Adrenal gland (tissue), 12 donors: ENCODE results near the gene LEFTY1. TPM values are rescaled to one million over a fixed set of nuclear protein-coding genes. Genes with fewer than 3 reads are reported as not detected.

Source experiments
- DNase-seq, 7 donors: peaks; one replicate each; pipeline ENCODE4 v3.0.0-alpha.2; 2019 to 2020
- H3K27ac ChIP-seq, 5 donors: fragments of 200-600 bp; sonication (generic) in 4 of 5; 1 replicate in 3 of 5; 2 replicates in 2 of 5; pipeline versions ENCODE4 v1.5.1 to v1.8.0; 2016 to 2020; ENCODE audit warnings: mild to moderate bottlenecking in 1 of 5
- H3K27me3 ChIP-seq: fragments of 200-600 bp; 2 replicates; pipeline ENCODE4 v1.8.0; 2021
- H3K36me3 ChIP-seq, 2 donors: fragments of 200-600 bp; replicated peaks in 1 of 2; 1 replicate in 1 of 2; 2 replicates in 1 of 2; pipeline versions ENCODE4 v1.5.1 to v1.8.0; 2018 to 2022
- H3K4me1 ChIP-seq, 2 donors: fragments of 200-600 bp; replicated peaks in 1 of 2; 1 replicate in 1 of 2; 2 replicates in 1 of 2; pipeline versions ENCODE4 v1.5.1 to v1.8.0; 2018 to 2021
- H3K4me3 ChIP-seq, 4 donors: fragments of 200-600 bp; sonication (generic) in 3 of 4; one replicate each; pipeline ENCODE4 v1.5.1; 2016 to 2018
- H3K9me3 ChIP-seq, 3 donors: fragments of 200-600 bp; sonication (generic) in 1 of 3; replicated peaks in 1 of 3; 1 replicate in 2 of 3; 2 replicates in 1 of 3; pipeline versions ENCODE4 v1.5.1 to v1.8.0; 2016 to 2021
- CTCF ChIP-seq, 6 experiments: fragments of 450-650 bp in 4 of 6; fragments of 200-600 bp in 2 of 6; sonication (generic) in 1 of 6; IDR thresholded peaks; 1 replicate in 5 of 6; 2 replicates in 1 of 6; pipeline versions ENCODE4 v1.5.1 to v1.8.0; 2016 to 2021; ENCODE audit warnings: antibody characterized with exemption in 6 of 6, mild to moderate bottlenecking in 2 of 6, moderate library complexity in 1 of 6
- POLR2A ChIP-seq, 2 donors: fragments of 450-650 bp; IDR thresholded peaks; one replicate each; pipeline ENCODE4 v1.6.1; 2017; ENCODE audit warnings: antibody characterized with exemption in 2 of 2, mild to moderate bottlenecking in 2 of 2, moderate library complexity in 1 of 2
- WGBS, 4 donors: extraction: QIAGEN DNeasy Blood & Tissue Kit in 2 of 4; methylation state at CpG; one replicate each; pipeline versions ENCODE4 v1.1.5 to v1.1.7; 2013 to 2017; 5-methylcytosine and 5-hydroxymethylcytosine counted together
- intact Hi-C, 2 donors: fragments of 100-400 bp; cut with DNase I; formaldehyde crosslinking; loops; one replicate each; pipeline versions ENCODE4 v1.14.1 to v1.15.0; 2022 to 2023
- polyA plus RNA-seq, 3 donors: library from polyadenylated mRNA; stranded (reverse); fragments of 200-250 nt in 2 of 3; fragments of 350-450 nt in 1 of 3; fragmentation: Illumina TruSeq in 1 of 3; extraction: RNeasy Lipid Tissue Mini Kit (QIAGEN cat#74804) in 1 of 3; gene quantifications; one replicate each; pipeline ENCODE4 v1.2.3, GENCODE V29; 2013 to 2014
- total RNA-seq, 9 donors: library from RNA; depleted of rRNA in 4 of 9; stranded (reverse); fragments of >200 nt in 4 of 9; fragments of 120-200 nt in 1 of 9; fragmentation: NEBNext Ultra II Directional in 1 of 9; extraction: Animal tissue kit (Norgen Biotek cat#: 25700) in 1 of 9; gene quantifications; one replicate each; pipeline versions ENCODE4 v1.1.0 to v1.2.4, GENCODE V29; 2013 to 2023
- donor health status: healthy with polysubstance abuse.
- donor health status: Bipolar disorder and iron deficiency.
- donor health status: DM: yes; HTN: yes; CAD: no.
- donor health status: DM: no; HTN: no; CAD: no.
- donor health status: DM: no; HTN: no; CAD: no.
- donor health status: DM: yes; HTN: yes; CAD: no.

The LEFTY1 gene
- total and polyA plus RNA-seq, 12 donors = 0.15 to 1.5 (median 0.55) TPM; not detected in 5

GRCh38 chr1:225917536-225917935 lies 28.6 kb upstream of the LEFTY1 start:
- 91 to 93% (median 92%) methylated on average over 5 of the region's 5 CpGs for WGBS, 4 donors
- Histone ChIP-seq H3K4me3 (no peak overlapping the region), H3K9me3 (no peaks in the 10 kb centered on the region), H3K36me3 (peaks cover 0 to 20% of the 10 kb centered on the region in 2 donors), H3K4me1 (peaks cover 0 to 16% of the 10 kb centered on the region in 2 donors), H3K27ac (no peak overlapping the region), H3K27me3 (no peaks in the 10 kb centered on the region)
- intact Hi-C loops = loop anchor here (10.0 kb wide), 2 partner anchors 73 to 143 kb away; partner anchors contain the start of gene SRP9 (in 1 of the 2)
- DNase-seq = no peak
- TF ChIP-seq CTCF (IDR thresholded peaks at IDR 0.05) (no peak), POLR2A (IDR thresholded peaks at IDR 0.05) (no peak)

- no peak overlapping the region for H3K27ac ChIP-seq
- H3K4me3 ChIP-seq = no peak overlapping the region
- TF ChIP-seq POLR2A (IDR thresholded peaks at IDR 0.05) (no peak), CTCF (IDR thresholded peaks at IDR 0.05) (no peak)
- peaks cover 0 to 20% of the 10 kb centered on the region in 2 donors for H3K36me3 ChIP-seq
- H3K9me3 ChIP-seq = no peaks in the 10 kb centered on the region
- intact Hi-C loops = loop anchor here (10.0 kb wide), 2 partner anchors 72 to 142 kb away; partner anchors contain the start of gene SRP9 (in 1 of the 2)
- DNase-seq = no peak
- H3K27me3 ChIP-seq = no peaks in the 10 kb centered on the region
- WGBS, 4 donors = 90 to 96% (median 94%) methylated on average over 3 of the region's 3 CpGs
- H3K4me1 ChIP-seq = peaks cover 0 to 16% of the 10 kb centered on the region in 2 donors
Measured at GRCh38 chr1:225917101-225917500, 28.2 kb upstream of the LEFTY1 start.

- WGBS, 4 donors = 83 to 90% (median 87%) methylated on average over 5 to 7 of the region's 7 CpGs
- H3K27me3 ChIP-seq = no peaks in the 10 kb centered on the region
- H3K9me3 ChIP-seq = no peaks in the 10 kb centered on the region
- peak in 1 of 7 donors; percentile 71 for DNase-seq
- intact Hi-C loops = loop anchor here (10.0 kb wide), 2 partner anchors 71 to 141 kb away; partner anchors contain the start of gene SRP9 (in 1 of the 2)
- H3K4me3 ChIP-seq = no peak overlapping the region
- peaks cover 10 to 24% of the 10 kb centered on the region in 2 donors for H3K4me1 ChIP-seq
- H3K36me3 ChIP-seq = peaks cover 0 to 7% of the 10 kb centered on the region in 2 donors
- no peak for TF ChIP-seq POLR2A (IDR thresholded peaks at IDR 0.05)
- no peak for TF ChIP-seq CTCF (IDR thresholded peaks at IDR 0.05)
- no peak overlapping the region for H3K27ac ChIP-seq
Measured at GRCh38 chr1:225915538-225915991, 26.6 kb upstream of the LEFTY1 start.

- 88 to 97% (median 94%) methylated on average over 6 of the region's 6 CpGs for WGBS, 4 donors
- intact Hi-C loops = loop anchor here (5.0 to 10.0 kb wide), 3 partner anchors 70 to 438 kb away; partner anchors contain the start of gene SRP9 (in 1 of the 2)
- H3K36me3 ChIP-seq = peaks cover 0 to 7% of the 10 kb centered on the region in 2 donors
Measured at GRCh38 chr1:225914947-225915346, 26.0 kb upstream of the LEFTY1 start.

More at GRCh38 chr1:225914947-225915346, 26.0 kb upstream of the LEFTY1 start:
- H3K4me3 ChIP-seq = no peak overlapping the region
- TF ChIP-seq CTCF (IDR thresholded peaks at IDR 0.05) (no peak), POLR2A (IDR thresholded peaks at IDR 0.05) (no peak)
- no peak overlapping the region for H3K27ac ChIP-seq
- no peaks in the 10 kb centered on the region for H3K27me3 ChIP-seq
- no peaks in the 10 kb centered on the region for H3K9me3 ChIP-seq
- DNase-seq = no peak
- peaks cover 10 to 18% of the 10 kb centered on the region in 2 donors for H3K4me1 ChIP-seq
